ENCODE results near the gene ABLIM3. TPM values are rescaled to one million over a fixed set of nuclear protein-coding genes. Genes with fewer than 3 reads are reported as not detected.

ABLIM3 gene
- total and polyA plus RNA-seq, 2 of the 8 experiments (the other 6 are each of a cell fraction or from before 2014, with no cell fraction given), result 0.36 to 0.56 TPM

GRCh38 chr5:149278451-149279210 is 137.3 kb downstream of the ABLIM3 start (continued):
- TF ChIP-seq, protein P1, sequence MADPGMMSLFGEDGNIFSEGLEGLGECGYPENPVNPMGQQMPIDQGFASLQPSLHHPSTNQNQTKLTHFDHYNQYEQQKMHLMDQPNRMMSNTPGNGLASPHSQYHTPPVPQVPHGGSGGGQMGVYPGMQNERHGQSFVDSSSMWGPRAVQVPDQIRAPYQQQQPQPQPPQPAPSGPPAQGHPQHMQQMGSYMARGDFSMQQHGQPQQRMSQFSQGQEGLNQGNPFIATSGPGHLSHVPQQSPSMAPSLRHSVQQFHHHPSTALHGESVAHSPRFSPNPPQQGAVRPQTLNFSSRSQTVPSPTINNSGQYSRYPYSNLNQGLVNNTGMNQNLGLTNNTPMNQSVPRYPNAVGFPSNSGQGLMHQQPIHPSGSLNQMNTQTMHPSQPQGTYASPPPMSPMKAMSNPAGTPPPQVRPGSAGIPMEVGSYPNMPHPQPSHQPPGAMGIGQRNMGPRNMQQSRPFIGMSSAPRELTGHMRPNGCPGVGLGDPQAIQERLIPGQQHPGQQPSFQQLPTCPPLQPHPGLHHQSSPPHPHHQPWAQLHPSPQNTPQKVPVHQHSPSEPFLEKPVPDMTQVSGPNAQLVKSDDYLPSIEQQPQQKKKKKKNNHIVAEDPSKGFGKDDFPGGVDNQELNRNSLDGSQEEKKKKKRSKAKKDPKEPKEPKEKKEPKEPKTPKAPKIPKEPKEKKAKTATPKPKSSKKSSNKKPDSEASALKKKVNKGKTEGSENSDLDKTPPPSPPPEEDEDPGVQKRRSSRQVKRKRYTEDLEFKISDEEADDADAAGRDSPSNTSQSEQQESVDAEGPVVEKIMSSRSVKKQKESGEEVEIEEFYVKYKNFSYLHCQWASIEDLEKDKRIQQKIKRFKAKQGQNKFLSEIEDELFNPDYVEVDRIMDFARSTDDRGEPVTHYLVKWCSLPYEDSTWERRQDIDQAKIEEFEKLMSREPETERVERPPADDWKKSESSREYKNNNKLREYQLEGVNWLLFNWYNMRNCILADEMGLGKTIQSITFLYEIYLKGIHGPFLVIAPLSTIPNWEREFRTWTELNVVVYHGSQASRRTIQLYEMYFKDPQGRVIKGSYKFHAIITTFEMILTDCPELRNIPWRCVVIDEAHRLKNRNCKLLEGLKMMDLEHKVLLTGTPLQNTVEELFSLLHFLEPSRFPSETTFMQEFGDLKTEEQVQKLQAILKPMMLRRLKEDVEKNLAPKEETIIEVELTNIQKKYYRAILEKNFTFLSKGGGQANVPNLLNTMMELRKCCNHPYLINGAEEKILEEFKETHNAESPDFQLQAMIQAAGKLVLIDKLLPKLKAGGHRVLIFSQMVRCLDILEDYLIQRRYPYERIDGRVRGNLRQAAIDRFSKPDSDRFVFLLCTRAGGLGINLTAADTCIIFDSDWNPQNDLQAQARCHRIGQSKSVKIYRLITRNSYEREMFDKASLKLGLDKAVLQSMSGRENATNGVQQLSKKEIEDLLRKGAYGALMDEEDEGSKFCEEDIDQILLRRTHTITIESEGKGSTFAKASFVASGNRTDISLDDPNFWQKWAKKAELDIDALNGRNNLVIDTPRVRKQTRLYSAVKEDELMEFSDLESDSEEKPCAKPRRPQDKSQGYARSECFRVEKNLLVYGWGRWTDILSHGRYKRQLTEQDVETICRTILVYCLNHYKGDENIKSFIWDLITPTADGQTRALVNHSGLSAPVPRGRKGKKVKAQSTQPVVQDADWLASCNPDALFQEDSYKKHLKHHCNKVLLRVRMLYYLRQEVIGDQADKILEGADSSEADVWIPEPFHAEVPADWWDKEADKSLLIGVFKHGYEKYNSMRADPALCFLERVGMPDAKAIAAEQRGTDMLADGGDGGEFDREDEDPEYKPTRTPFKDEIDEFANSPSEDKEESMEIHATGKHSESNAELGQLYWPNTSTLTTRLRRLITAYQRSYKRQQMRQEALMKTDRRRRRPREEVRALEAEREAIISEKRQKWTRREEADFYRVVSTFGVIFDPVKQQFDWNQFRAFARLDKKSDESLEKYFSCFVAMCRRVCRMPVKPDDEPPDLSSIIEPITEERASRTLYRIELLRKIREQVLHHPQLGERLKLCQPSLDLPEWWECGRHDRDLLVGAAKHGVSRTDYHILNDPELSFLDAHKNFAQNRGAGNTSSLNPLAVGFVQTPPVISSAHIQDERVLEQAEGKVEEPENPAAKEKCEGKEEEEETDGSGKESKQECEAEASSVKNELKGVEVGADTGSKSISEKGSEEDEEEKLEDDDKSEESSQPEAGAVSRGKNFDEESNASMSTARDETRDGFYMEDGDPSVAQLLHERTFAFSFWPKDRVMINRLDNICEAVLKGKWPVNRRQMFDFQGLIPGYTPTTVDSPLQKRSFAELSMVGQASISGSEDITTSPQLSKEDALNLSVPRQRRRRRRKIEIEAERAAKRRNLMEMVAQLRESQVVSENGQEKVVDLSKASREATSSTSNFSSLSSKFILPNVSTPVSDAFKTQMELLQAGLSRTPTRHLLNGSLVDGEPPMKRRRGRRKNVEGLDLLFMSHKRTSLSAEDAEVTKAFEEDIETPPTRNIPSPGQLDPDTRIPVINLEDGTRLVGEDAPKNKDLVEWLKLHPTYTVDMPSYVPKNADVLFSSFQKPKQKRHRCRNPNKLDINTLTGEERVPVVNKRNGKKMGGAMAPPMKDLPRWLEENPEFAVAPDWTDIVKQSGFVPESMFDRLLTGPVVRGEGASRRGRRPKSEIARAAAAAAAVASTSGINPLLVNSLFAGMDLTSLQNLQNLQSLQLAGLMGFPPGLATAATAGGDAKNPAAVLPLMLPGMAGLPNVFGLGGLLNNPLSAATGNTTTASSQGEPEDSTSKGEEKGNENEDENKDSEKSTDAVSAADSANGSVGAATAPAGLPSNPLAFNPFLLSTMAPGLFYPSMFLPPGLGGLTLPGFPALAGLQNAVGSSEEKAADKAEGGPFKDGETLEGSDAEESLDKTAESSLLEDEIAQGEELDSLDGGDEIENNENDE (IDR thresholded peaks at IDR 0.05; ENCODE audit: insufficient replicate concordance, low read length), result no peak
- TF ChIP-seq NRF1 (IDR thresholded peaks at IDR 0.05; ENCODE audit: low read depth, low read length), result no peak
- TF ChIP-seq POU5F1 (IDR thresholded peaks at IDR 0.05; ENCODE audit: low read depth, low read length), result no peak
- TF ChIP-seq CHD1 (IDR thresholded peaks at IDR 0.05; ENCODE audit: low read depth, low read length), result no peak
